Suprapubic skin (tissue), 4 donors: Measurements from ENCODE around the gene ZNF320. TPM values are rescaled to one million over a fixed set of nuclear protein-coding genes. Genes with fewer than 3 reads are reported as not detected.
A peak's percentile ranks its signal among the peaks of the same experiment; 100 is the strongest.
"Not testable (repeated sequence)": the region's sequence is repeated elsewhere in the genome, so short reads cannot be mapped to it uniquely, and the experiment has no call there.

Experiments used
- DNase-seq, 2 donors: peaks; one replicate each; pipeline ENCODE4 v3.0.0-alpha.2; 2019; ENCODE audit warnings: low spot score in 2 of 2
- H3K27ac ChIP-seq: fragments of 200-600 bp; sonication (generic); one replicate; pipeline ENCODE4 v1.5.1; 2019
- H3K27me3 ChIP-seq: fragments of 200-600 bp; sonication (generic); one replicate; pipeline ENCODE4 v1.5.1; 2019
- H3K36me3 ChIP-seq: fragments of 200-600 bp; sonication (generic); one replicate; pipeline ENCODE4 v1.5.1; 2019
- H3K4me1 ChIP-seq: fragments of 200-600 bp; sonication (generic); one replicate; pipeline ENCODE4 v1.5.1; 2019
- H3K4me3 ChIP-seq: fragments of 200-600 bp; sonication (generic); one replicate; pipeline ENCODE4 v1.5.1; 2019; ENCODE audit warnings: mild to moderate bottlenecking
- H3K9me3 ChIP-seq: fragments of 200-600 bp; sonication (generic); one replicate; pipeline ENCODE4 v1.5.1; 2019
- EP300 ChIP-seq: sonication (generic); formaldehyde crosslinking; IDR thresholded peaks from one replicate; pipeline ENCODE4 v1.6.1; 2017; ENCODE audit warnings: antibody characterized with exemption
- POLR2A ChIP-seq, 2 donors: fragments of 450-650 bp; IDR thresholded peaks; one replicate each; pipeline ENCODE4 v1.6.1; 2017; ENCODE audit warnings: antibody characterized with exemption in 2 of 2, mild to moderate bottlenecking in 2 of 2, moderate library complexity in 2 of 2
- POLR2AphosphoS5 ChIP-seq, 3 donors: sonication (generic); formaldehyde crosslinking; IDR thresholded peaks; one replicate each; pipeline ENCODE4 v1.6.1; 2017; ENCODE audit warnings: antibody characterized with exemption in 3 of 3
- WGBS: methylation state at CpG from one replicate; pipeline ENCODE4 v1.1.5; 2018; 5-methylcytosine and 5-hydroxymethylcytosine counted together
- total RNA-seq, 4 donors: library from RNA; depleted of rRNA; stranded (reverse); fragments of >200 nt; gene quantifications; one replicate each; pipeline ENCODE4 v1.1.0, GENCODE V29; 2016
- TF ChIP-seq, protein P1 (sequence below), 2 donors: fragments of 200-600 bp in 1 of 2; fragments of 450-650 bp in 1 of 2; sonication (generic) in 1 of 2; IDR thresholded peaks; one replicate each; pipeline ENCODE4 v1.5.1; 2016 to 2019; ENCODE audit warnings: antibody characterized with exemption in 2 of 2, mild to moderate bottlenecking in 1 of 2, moderate library complexity in 1 of 2

Gene ZNF320
- total RNA-seq, 4 donors from 2014 or later: 5.3 to 29.3 (median 11.3) TPM

DNA sequence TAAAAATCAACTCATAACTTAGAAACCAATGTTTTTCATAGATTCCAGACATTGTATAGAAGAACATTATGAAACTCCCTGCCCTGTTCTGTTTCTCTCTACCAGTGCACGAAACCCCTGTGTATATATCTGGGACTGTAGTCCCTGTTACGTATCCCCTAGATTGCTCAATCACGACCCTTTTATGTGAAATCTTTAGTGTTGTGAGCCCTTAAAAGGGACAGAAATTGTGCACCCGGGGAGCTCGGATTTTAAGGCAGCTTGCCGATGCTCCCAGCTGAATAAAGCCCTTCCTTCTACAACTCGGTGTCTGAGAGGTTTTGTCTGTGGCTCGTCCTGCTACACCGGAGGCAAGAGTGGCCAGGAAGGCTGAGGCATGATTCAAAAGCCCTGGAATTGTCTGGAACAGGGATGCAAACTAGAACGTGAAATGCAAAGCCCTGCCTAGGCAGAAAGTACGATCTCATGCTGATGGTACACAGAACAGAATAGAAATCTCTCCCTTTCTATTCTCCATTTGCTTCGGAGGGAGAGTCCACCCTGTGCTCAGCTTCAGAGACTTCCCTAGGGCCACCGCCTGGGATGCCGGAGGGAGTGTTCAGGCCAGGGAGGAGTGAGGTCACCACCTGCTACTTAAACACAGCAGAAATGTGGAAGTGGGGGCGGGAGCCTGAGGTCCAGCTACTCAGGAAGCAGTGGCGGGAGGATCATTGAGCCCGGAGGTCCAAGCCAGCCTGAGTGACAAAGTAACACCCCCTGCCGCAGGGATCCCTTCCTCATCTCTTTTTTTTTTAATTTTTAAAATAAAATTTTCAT is 26.6 kb upstream of the ZNF320 start:
- DNase-seq: peak in 1 of 2 donors; percentile 70
- H3K4me3 ChIP-seq: peak overlapping the region; percentile 82
- peaks cover 7% of the 10 kb centered on the region for H3K36me3 ChIP-seq
- H3K4me1 ChIP-seq: peaks cover 20% of the 10 kb centered on the region
- H3K9me3 ChIP-seq: no peaks in the 10 kb centered on the region
- no peaks in the 10 kb centered on the region for H3K27me3 ChIP-seq
- TF ChIP-seq, protein P1, sequence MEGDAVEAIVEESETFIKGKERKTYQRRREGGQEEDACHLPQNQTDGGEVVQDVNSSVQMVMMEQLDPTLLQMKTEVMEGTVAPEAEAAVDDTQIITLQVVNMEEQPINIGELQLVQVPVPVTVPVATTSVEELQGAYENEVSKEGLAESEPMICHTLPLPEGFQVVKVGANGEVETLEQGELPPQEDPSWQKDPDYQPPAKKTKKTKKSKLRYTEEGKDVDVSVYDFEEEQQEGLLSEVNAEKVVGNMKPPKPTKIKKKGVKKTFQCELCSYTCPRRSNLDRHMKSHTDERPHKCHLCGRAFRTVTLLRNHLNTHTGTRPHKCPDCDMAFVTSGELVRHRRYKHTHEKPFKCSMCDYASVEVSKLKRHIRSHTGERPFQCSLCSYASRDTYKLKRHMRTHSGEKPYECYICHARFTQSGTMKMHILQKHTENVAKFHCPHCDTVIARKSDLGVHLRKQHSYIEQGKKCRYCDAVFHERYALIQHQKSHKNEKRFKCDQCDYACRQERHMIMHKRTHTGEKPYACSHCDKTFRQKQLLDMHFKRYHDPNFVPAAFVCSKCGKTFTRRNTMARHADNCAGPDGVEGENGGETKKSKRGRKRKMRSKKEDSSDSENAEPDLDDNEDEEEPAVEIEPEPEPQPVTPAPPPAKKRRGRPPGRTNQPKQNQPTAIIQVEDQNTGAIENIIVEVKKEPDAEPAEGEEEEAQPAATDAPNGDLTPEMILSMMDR (IDR thresholded peaks at IDR 0.05): no peak
- TF ChIP-seq EP300: no peak
- TF ChIP-seq POLR2A (IDR thresholded peaks at IDR 0.05): no peak
- no peak for TF ChIP-seq POLR2AphosphoS5 (IDR thresholded peaks at IDR 0.05)
- H3K27ac ChIP-seq: peak overlapping the region; percentile 95
- WGBS: 41% methylated on average over 18 of the region's 18 CpGs

DNA sequence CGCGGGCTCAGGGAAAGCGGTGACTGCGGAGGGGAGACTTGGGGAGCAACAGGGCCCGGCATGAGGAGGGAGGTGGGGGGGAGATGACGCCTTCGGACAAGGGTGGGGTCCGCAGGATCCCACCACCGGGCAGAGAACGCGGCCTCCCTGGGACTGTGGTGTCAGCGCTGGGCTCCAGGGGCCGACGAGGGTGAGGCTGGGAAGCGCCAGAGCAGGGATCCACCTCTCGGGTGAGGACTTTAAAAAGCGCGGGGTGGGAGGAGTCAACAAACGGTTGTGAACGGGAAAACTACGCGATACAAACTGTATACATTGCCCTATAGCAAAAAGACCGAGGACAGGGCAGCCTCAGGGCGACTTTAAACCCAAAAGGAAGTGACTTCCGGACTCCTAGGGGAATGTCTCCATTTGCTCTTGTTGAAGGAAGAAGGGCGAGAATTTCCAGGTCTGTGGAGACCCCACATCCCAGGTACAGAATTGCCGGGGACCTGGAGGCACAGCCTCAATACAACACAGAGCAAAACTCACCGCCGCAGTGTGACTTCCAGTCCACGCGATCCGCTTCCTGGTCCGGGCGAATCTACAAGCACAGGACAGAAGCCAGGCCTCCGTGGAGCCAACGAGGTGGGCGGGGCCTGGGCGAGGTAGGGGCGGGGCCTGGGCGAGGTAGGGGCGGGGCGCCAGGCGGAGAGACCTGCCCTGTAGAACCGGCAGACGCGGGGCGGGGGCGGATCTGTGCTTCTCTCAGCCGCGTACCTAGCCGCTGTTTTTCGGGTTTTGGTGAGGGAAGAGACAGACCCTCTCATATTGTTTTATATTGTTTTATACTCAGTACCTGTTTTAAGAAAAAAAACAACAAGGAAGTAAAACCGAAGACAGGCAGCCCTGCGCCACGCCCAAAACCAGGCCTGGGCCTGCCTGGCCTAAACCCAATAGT is 25.7 kb upstream of the ZNF320 start, which contains the start of gene ZNF888:
ZNF888 (minus strand) TSS at position 588 of the 937 bp plus-strand sequence. CDS start 5,555 bp downstream, outside the sequence.
- Histone ChIP-seq H3K36me3 (no peaks in the 10 kb centered on the region), H3K9me3 (no peaks in the 10 kb centered on the region), H3K4me3 (peak within 1 kb of the TSS; percentile 82), H3K27ac (peak within 1 kb of the TSS; percentile 95), H3K27me3 (no peaks in the 10 kb centered on the region), H3K4me1 (peaks cover 20% of the 10 kb centered on the region)
- TF ChIP-seq POLR2A (IDR thresholded peaks at IDR 0.05) (no peak), POLR2AphosphoS5 (IDR thresholded peaks at IDR 0.05) (peak in 1 of 3 donors; percentile 60)
- TF ChIP-seq, protein P1 (IDR thresholded peaks at IDR 0.05): no peak
- DNase-seq: peak; percentile 94 to 95
- WGBS: 1% methylated on average over 27 of the region's 55 CpGs

DNA sequence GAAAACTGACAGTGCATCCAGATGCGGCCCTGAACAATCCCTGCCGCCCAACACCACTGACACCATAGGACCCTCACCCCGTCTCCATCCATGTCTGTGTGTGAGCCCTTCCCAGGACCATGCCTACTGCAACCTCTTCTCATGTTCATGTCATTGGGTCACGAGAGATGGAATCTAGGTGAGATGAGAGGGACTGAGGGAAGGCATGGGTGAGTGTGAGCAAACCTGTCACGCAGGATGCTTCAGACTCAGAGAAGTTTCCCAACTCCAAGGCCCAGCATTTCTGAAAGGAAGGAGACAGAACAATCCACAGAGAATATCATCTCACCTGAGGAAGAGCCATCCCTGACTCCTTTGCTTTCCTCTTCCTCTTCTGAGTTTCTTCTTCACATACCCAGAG is 20.1 kb upstream of the ZNF320 start:
- WGBS: 95% methylated on average over 5 of the region's 5 CpGs
- peaks cover 6% of the 10 kb centered on the region for H3K4me1 ChIP-seq

DNA sequence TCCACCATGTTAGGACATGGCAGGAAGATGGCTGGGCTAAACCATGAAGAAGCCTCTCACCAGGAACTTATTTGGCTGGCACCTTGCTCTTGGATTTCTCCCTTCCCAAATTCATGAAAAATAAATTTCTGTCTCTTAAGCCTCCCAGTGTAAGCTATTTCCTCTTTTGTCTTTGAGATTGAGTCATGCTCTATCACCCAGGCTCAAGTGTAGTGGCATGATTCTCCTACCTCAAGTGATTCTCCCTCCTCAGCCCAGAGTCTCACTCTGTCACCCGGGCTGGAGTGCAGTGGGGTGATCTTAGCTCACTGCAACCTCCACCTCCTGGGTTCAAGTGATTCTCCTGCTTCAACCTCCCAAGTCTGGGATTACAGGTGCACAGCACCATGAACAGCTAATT is 13.2 kb upstream of the ZNF320 start:
- WGBS: 100% methylated on average over 1 of the region's 1 CpG
- H3K4me1 ChIP-seq: no peaks in the 10 kb centered on the region
- no peak overlapping the region for H3K4me3 ChIP-seq
- H3K27me3 ChIP-seq: no peaks in the 10 kb centered on the region
- DNase-seq: no peak
- no peak overlapping the region for H3K27ac ChIP-seq
- H3K36me3 ChIP-seq: peaks cover 78% of the 10 kb centered on the region
- no peaks in the 10 kb centered on the region for H3K9me3 ChIP-seq
- TF ChIP-seq EP300: no peak
- TF ChIP-seq, protein P1 (IDR thresholded peaks at IDR 0.05): no peak
- no peak for TF ChIP-seq POLR2AphosphoS5 (IDR thresholded peaks at IDR 0.05)

More for the DNA sequence above, 20.1 kb upstream of the ZNF320 start:
- Histone ChIP-seq H3K27me3 (no peaks in the 10 kb centered on the region), H3K27ac (no peak overlapping the region), H3K4me3 (no peak overlapping the region), H3K36me3 (peaks cover 40% of the 10 kb centered on the region), H3K9me3 (no peaks in the 10 kb centered on the region)
- no peak for DNase-seq
- no peak for TF ChIP-seq POLR2A (IDR thresholded peaks at IDR 0.05)
- no peak for TF ChIP-seq POLR2AphosphoS5 (IDR thresholded peaks at IDR 0.05)
- no peak for TF ChIP-seq EP300
- TF ChIP-seq, protein P1 (IDR thresholded peaks at IDR 0.05): no peak

DNA sequence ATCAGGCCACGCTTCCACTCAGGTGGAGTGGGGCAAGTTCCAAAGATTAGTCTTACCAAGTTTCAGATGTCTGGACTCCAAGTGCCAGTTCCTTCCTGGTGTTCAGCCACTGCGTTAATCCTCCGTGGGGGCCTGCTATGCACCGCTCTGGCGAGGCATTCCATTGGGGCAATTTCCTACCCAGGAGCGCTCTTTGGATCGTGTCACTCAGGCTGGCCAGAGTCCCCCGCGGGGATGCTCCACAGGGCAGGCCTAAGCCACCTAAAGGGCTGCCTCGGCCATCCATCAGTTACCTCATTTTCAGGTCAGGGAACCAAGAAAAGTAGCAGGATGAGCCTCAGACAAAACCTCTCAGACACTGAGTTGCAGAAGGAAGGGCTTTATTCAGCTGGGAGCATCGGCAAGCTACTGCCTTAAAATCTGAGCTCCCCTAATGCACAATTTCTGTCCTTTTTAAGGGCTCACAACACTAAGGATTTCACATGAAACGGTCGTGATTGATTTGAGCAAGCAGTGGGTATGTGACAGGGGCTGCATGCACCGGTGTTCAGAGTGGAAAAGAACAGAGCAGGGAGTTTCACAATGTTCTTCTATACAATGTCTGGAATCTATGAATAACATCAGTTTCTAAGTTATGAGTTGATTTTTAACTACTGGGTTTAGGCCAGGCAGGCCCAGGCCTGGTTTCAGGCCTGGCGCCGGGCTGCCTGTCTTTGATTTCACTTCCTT is 6.8 kb upstream of the ZNF320 start:
- H3K36me3 ChIP-seq: peaks cover 26% of the 10 kb centered on the region
- not testable (repeated sequence) for DNase-seq, H3K4me3 ChIP-seq, H3K9me3 ChIP-seq, H3K4me1 ChIP-seq, H3K27ac ChIP-seq, H3K27me3 ChIP-seq
- WGBS: 87% methylated on average over 16 of the region's 16 CpGs
